EL (cell line): ENCODE measurements around the gene TTC9C.
"Not testable (repeated sequence)": the region's sequence is repeated elsewhere in the genome, so short reads cannot be mapped to it uniquely, and the experiment has no call there.

Experiments used
- DNase-seq: peaks from one replicate; pipeline ENCODE4 v3.0.0-alpha.2; 2016

Gene TTC9C, protein sequence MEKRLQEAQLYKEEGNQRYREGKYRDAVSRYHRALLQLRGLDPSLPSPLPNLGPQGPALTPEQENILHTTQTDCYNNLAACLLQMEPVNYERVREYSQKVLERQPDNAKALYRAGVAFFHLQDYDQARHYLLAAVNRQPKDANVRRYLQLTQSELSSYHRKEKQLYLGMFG

DNA sequence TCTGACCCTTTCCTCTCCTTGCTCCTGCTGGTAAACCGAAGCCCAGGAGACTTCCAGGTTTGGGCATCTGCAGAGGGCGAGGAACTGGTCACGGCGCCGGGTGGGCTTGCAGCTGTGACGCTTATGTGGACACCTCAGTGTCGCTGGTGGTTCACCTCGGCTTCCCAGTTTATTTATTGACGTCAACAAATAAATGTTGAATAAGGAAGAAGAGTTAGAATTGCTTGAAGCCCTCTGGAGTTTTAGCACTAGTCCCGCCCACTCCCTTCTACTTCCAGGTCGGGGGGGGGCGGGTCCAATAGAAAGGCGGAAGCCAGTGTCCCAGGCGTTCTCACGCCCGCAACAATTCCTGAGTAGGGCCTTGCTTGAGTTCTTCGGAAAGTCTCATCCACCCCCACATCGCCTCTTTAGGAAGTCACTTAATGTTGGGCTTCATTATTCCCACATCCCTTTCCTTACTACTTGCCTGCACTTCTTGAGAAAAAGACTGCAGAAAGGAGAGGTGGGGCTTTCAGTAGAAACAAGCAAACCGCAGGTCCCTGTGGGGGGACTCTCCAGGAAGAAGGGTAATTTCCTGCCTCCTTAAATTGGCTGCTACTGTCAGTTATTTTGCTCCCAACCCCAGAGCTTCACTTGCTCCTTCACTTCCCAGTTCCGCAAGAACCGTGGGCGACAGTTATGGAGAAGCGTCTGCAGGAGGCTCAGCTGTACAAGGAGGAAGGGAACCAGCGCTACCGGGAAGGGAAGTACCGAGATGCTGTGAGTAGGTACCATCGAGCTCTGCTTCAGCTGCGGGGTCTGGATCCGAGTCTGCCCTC lies at the start of gene TTC9C:
TSS of gene TTC9C (plus strand) at position 316 of the 818 bp plus-strand sequence. CDS start at position 679, 363 bp downstream.
- DNase-seq = peak; percentile 93

DNA sequence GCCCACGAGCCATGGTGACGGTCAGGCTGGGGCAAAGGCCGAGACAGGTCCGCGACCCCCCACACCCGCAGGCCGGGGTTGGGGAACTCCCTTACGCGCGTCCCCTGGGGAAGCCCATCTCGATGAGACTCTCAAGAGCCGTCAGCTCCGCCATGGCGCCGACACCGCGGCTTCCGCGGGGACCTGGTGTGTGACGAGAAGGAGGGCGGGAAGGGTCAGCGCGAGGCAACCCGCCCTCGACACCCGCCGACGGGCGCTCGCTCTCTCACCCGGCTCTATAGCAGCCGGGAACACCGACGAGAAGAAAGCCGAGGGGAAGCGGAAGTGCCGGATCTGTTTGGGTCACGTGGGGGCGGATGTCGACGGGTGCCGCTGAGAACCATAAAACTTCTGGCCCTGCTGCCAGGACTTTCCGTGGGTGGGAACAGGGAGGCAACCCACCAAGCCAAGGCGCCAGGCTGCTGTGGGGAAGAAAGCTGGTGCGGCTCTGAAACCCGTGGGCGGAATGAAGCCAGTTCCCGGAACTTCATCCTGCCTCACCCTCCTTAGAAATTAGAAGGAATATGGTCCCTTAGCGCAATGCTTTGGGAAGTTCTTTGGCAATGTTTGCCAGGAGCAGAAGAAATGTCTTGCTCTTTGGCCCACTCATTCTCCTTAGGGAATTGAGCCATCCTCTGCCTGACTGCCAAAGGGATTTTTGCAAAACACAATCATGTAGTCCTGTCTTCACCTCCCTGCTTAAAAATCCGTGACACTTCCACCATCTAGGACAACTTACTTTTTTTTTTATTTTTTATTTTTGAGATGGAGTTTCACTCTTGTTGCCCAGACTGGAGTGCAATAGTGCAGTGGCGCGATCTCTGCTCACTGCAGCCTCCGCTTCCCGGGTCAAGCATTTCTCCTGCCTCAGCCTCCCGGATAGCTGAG lies 49.3 kb upstream of the TTC9C start, which contains the start of gene UBXN1:
TSS of gene UBXN1 (minus strand) at position 304 of the 927 bp plus-strand sequence. CDS start at position 154, 150 bp downstream.
- DNase-seq = peak; percentile 90

DNA sequence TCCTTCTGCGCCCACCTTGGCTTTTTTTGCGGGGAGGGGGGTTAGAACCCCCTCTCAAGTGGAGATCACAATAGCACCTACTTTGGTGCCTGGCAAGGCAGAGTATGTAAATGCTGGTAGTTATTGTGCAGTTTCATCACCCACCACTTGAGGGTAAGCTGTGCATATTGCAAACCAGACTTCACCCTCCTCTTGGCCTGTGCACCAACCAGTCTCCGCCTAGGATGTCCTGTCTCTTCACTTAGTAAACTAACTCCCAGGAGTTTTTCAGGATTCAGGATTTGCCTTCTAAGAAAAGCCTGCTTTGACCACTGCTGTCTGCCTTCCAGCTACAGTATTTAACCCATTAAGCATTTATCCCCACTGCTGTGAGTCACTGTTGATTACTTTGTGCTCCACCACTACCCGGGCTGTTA lies 47.5 kb upstream of the TTC9C start:
- DNase-seq = peak; percentile 77

DNA sequence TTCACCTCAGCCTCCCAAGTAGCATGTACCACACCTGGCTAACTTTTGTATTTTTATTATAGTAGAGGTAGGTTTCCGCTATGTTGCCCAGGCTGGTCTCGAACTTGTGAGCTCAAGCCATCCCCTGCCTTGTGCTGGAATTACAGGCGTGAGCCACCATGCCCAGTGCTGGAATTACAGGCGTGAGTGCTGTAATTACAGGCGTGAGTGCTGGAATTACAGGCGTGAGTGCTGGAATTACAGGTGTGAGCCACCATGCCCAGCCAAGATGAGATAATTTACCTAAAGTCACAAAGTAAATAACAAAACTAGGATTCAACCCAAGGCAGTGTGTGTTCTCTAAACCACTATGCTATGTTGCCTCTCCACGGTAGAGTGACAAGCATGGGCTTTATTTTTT lies 45.8 kb upstream of the TTC9C start:
- DNase-seq = no peak

DNA sequence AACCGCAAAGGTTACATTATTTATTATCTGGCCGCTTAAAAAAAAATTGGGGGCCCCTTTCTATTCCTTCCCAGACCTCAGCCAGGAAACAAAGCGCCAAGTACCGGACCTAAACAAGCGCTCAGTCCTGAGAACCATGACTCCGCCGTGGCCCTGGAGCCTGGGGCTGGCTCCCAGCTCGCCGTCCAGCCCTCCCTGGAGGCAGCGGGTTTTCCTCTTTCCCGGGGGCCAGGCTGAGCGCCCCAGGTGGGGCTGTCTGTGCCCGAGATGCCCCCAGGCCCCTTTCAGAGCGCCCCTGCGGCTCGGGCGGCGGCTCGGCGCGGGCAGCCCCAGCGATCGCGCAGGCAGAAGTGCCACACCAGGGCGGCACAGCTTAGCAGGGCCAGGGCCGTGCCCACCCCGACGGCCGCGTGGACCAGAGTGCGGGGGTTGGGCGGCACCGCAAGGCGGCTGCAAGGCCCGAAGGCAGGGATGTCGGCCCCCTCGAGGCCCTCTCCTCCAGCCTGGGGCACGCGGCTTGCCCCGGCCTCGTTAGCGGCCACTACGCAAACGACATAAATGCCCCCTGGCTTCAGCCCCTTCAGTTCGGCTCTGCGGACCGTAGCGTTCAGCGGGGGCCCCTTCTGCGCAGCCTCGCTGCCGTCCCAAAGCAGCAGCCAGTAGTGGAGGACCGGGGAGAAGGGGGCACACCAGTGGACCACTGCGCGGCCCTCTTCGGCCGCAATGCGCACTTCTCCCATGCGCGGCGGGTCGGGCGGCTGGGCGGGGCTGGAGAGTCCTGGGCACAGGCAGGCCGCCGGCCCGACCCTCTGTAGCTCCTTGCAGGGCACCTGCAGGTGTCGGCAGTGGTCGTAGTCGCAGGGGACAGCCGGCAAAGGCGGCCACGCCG lies 40.5 kb upstream of the TTC9C start:
- no peak for DNase-seq

DNA sequence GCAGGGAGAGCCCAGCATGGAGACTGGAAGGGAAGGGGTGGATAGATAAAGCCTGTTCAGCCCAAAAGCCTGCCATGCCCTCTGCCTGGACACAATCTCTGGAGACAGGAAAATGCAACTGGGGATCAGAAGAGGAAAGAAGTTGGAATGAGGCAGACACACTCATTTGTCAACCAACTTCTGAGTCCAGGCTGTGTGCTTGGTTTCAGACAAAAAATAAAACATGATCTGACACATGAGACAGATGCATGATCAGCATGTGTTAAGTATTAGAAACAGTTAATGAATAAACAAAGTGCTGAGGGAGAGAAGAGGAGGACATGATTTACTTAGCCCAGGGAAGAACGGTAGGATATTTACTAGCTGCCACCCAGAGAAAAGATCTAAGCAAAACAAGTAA lies 39.8 kb upstream of the TTC9C start:
- DNase-seq = no peak

DNA sequence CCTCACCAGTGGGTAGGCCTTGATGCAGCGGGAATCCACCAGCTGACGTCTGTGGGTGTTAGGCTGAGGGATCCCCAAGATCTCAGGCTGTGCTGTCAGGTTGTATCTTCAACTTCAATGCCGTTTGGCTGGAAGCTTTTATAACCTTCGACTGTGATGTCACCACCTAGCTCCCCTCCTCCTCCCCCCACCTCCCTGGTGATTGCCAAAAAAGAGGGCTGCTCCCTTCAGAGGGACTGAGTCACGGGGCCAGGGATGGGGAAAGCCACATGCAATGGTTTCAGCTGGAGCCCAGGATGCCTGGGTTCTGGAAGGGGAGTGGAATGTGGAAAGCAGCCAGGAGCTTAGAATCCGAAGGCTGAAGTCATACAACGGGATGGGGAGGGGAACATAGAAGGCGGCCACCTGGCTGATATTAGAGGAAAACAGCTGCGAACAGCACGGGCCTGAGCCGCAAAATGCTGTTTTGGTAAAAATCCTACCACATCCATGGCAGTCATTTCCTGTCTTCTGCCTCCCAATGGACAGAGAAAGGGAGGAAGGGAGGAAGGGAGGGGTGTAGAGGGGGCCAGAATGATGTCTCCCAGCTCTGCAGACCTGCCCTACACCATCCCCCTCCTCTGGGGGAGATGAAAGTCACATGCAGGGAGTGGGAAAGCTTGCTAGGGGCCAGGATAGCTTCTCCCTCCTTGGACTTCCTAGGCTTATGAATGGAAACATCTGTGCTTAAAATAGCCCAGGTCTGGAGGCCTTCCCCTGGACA lies 38.7 kb upstream of the TTC9C start, which contains the start of gene LRRN4CL:
TSS of gene LRRN4CL (minus strand) at position 110 of the 763 bp plus-strand sequence. CDS start 1,022 bp downstream, outside the sequence.
- peak; percentile 93 for DNase-seq

DNA sequence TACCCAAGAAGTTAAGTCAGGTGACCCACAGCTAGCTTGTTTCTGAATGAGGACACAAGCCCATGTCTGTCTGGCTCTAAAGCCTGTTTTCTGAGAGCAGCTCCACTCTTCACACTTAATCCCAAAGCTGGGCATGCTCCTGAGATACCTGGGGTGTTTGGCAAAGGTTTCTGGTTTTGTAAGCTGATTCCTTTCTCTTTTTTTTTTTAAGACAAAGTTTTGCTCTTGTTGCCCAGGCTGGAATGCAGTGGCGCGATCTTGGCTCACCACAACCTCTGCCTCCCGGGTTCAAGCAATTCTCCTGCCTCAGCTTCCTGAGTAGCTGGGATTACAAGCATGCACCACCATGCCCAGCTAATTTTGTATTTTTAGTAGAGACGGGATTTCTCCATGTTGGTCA lies 34.7 kb upstream of the TTC9C start:
- not testable (repeated sequence) for DNase-seq

DNA sequence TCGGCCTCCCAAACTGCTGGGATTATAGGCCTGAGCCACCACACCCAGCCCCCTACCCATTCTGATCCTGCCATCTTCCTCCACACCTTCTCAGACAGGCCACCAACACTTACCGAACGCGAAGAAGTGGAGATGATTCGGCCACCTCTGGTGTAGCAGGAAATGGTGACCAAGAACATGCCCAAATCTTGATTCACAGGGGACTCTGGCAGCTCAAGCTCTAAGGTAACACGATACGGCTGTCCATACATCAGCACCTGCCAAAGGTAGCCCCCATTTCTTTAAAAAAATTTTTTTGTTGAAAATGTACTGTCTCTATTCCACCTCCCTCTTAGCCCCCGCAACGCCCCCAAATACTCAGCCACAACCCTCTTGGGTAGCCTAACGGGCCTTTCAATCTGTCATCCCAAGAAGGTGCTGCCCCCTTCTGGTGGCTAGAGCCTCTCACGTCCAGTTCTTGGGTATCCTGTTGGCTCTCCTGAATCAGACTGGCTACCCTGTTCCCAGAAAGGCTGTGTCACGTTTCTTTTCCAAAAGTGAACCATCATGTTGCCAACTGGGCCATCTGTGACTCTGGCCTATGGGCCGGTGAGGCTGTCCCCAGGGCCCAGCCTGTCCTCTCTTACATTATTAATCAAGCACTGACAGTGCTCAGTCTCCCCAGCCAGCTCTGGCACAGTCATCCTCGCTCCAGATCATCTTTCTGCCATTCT lies 33.7 kb upstream of the TTC9C start:
- DNase-seq = peak; percentile 77

DNA sequence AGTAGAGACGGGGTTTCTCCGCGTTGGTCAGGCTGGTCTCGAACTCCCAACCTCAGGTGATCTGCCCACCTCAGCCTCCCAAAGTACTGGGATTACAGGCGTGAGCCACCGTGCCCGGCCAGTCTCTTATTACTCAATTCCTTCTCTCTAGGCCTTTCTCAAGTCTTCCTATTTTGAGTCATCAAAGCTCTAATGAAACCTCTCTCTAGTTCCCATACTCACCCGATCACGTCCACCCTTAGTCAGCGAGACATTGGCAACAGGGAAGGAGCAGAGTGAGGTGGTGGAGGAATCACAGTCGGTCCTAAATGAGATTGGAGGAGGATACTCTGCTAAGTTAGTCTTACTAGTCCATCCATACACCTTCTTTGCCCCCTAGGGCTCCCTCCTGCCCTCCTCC lies 26.0 kb upstream of the TTC9C start:
- no peak for DNase-seq

DNA sequence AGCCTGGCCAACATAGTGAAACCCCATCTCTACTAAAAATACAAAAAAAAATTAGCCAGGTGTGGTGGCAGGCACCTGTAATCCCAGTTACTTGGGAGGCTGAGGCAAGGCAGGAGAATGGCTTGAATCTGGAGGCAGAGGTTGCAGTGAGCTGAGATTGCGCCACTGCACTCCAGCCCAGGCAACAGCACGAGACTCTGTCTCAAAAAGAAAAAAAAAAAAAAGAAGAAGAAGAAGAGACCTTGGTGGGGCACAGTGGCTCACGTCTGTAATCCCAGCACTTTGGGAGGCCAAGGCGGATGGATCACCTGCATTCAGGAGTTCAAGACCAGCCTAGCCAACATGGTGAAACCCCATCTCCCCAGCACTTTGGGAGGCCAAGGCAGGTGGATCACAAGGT lies 24.4 kb upstream of the TTC9C start:
- not testable (repeated sequence) for DNase-seq

DNA sequence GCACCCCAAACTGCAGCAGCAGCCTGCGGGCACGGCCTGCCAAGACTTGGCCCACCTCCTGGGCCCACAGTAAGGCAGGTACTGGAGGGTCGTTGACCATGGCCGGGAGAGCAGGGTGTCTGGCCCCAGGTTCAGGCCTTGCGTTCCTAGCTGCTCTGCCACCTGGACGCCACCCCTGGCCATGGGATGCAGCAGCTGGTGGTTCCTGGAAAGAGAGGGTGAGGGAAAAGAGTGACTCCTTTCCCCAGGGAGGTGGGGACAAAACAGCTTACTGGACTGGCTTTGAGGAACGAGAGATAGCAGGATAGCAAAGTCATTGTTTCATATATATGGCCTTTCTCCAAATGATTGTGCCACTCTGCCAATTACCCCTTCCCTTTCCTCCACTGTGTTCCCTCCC lies 22.9 kb upstream of the TTC9C start:
- DNase-seq = no peak

DNA sequence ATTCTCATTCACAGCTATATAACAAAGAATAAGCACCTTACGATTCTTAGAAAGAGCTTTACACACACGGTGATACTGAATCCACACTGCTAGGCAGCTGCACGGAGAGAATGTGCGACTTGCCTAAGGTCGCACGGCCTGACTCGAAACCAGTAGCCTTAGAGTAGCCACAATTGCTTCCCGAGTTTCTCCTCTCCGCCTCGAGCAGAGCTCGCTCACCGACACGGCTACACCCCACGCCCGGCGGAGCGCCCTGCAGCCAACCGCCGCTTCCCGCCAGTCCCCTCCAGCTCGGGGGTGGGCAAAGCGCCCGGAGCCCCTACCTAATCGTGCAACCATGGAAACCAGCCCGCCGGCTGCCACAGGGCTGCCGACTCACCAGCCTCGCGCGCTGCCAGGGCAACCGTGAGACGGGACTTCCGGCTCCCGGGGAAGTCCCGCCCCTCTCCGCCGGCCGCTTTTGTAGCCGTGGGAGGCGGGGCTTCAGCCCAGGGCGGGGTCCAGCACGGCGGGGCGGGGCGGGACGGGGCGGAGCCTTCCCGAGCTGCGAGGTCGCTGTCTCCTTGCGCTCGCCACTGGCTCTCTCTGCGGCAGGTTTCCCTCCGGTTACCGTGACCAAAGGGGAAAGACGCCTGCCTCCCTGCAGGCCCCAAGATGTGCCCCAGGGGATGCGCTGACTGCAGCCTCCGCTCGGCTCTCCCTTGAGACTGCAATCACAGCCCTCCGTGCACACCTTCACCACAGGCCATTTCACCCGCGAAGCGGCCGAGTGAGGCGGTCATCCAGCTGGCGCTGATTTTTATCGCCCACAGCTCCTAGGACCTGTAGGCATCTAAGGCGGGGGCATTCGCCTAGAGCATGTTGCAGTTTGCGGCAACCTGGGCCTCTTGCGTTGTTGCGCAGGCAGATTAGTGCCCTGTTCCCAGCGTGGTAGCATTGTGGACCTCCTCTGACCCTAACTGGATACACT lies 22.1 kb upstream of the TTC9C start:
- peak; percentile 95 for DNase-seq

DNA sequence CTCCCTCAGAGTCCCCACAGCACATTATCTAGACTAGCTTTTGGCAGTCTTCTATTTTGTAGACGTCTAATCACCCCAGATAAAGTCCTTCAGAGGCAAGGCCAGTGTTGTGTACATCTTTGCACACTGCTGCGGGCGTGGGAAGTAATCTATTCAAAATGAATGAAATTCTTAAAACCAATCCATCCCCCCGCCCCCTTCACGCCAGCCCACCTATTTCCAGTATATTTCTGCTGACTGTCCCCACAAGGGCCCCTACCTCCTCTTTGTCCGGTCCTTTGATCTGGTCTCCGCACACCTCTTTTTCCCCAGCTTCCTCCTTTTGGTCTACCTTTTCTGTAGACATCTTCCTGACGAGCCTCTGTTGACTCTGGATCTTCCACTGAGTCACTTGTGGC lies 21.4 kb upstream of the TTC9C start:
- DNase-seq = no peak

DNA sequence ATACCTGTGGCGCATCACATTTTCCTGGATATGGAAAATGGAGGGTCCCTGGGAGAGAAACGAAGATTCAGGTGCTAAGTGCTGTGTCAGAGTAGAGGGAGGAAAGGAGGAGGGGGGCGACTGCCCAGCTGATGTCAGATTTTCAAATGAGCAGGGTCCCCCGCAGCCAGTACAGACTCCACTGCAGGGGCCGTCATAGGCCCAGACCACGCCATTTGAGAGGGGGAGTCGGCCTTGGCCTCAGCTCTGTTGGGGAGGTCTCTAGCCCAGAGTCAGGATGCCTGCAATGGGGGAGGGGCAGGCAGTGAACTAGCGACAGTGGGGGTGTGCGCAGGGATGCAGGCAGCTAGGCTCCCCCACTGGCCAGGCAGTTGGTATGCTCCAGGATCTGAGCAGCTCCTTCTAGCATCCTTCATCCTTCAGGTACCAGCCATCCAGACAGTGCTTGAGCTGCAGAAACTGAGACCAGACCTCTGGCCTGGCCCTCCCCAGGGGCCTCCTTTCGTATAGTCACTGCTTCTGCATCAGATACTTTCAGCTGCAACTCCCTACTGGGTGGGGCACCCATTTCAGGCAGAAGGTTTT lies 20.9 kb upstream of the TTC9C start, which contains the start of the genes BSCL2 and GNG3:
TSS of gene BSCL2 (minus strand) at position 148 of the 585 bp plus-strand sequence. CDS start 229 bp downstream, outside the sequence.
TSS of gene GNG3 (plus strand) at position 400 of the 585 bp plus-strand sequence. CDS start 620 bp downstream, outside the sequence.
- DNase-seq = no peak

DNA sequence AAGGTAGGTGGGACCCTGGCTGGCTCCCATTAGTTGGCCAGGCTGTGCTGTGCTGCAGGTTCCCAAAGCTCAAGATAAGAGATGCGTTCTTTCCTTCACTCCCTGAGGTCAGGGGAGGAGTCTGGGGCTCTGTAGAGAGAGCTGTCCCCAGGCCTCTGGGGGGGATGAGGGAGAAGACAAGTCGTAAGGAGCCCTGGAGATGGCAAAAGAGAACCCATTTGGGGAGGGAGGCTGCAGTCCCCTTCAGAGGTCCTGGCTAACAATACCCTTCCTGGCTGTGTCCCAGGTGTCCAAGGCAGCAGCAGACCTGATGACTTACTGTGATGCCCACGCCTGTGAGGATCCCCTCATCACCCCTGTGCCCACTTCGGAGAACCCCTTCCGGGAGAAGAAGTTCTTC lies 19.9 kb upstream of the TTC9C start:
- no peak for DNase-seq

DNA sequence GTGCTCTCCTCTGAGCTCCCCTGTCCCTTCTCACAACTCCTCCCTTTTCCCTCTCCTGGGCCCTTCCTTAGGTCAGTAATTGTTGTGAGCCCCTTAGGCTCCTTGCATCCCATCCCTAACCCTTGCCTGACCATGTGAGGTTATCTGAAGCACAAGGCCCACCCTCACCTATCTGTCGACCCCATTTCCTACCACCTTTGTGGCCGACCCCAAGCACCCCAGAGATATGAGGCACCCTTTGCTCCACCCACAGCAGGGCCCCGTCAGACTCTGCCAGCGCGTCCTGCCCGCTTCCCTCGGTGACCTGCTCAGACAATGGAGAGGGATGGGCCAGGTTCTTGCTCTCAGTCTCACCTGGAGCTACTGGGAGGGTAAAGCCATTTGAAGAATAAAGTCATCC lies 19.5 kb upstream of the TTC9C start:
- no peak for DNase-seq

DNA sequence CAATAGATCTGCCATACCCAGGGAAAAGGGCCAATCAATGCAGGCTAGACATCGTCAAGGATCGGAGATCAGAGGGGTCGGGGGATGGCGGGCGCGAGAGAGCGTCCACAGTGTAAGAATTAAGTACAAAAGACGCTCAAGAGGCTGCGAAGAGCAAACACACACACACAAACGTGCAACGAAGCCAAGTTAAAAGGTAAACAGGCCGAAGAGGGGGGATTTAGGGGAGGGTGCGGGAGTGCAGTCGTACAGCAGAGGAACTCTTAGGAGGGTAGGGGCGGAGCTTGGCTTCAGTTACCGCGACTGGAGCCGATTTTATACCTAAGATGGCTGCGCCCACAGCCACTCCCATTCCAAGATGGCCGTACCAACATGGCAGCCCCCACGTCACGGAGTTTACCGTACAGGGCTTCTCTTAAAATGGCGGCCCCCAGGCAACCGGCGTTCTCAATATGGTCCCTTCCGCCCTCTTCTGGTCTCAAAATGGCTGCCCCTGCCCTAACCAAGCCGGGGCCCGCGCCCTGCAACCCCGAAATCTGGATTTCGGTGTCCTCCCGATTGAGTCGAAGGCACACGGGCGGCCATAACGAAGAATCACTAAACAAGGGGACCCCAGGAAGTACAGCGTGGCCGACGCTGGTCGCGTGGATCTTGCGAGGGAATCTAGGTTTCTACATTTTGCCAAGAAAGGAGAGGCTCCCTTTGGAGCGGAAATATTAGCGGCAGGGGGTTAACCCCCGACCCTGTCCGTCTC lies 18.9 kb upstream of the TTC9C start:
- DNase-seq = peak; percentile 98
